Measurements from ENCODE around the gene TTC34.
"Not testable (repeated sequence)": the region's sequence is repeated elsewhere in the genome, so short reads cannot be mapped to it uniquely, and the experiment has no call there.

- not testable (repeated sequence) for TF ChIP-seq JUN (CRISPR knock-in tag; IDR thresholded peaks at IDR 0.05); CTCF (IDR thresholded peaks at IDR 0.05); ZNF532 (CRISPR knock-in tag; IDR thresholded peaks at IDR 0.05; ENCODE audit: borderline replicate concordance); CBFB (CRISPR knock-in tag; IDR thresholded peaks at IDR 0.05; ENCODE audit: low read depth); ATF3 (CRISPR knock-in tag; conservative IDR thresholded peaks at IDR 0.05); FOXK1 (CRISPR knock-in tag; IDR thresholded peaks at IDR 0.05); IRF2 (CRISPR knock-in tag; IDR thresholded peaks at IDR 0.05; ENCODE audit: borderline replicate concordance, low read depth); TCF7 (CRISPR knock-in tag; IDR thresholded peaks at IDR 0.05; ENCODE audit: low read depth); ZNF263 (CRISPR knock-in tag; IDR thresholded peaks at IDR 0.05; ENCODE audit: low read depth)
Measured at GRCh38 chr1:2798958-2799357, 2.5 kb downstream of the TTC34 start.
